K562 (cell line): ENCODE measurements around the gene MDC1. TPM values are rescaled to one million over a fixed set of nuclear protein-coding genes. Genes with fewer than 3 reads are reported as not detected.

ENCODE experiments used
- ATAC-seq: fragments of 200-7000 bp; cut with Tn5 transposase; 3 replicates; pipeline ENCODE4 v1.9.1; 2020; ENCODE audit warnings: moderate library complexity
- BruUV-seq: library from RNA; stranded (reverse); fragments of 400-500 nt; replicated peaks from 2 replicates; lab custom pipeline; 2021; lab: Mats Ljungman, UMichigan
- CTCF ChIA-PET: fragments of 300-600 bp; formaldehyde crosslinking; extraction: SDS; loops from one replicate; lab custom pipeline; 2021; ENCODE audit warnings: low intra/inter-chr PET ratio; lab: Yijun Ruan, JAX
- POLR2A ChIA-PET: fragments of 300-600, 350-650 bp; sonication (Branson Sonifier 250); formaldehyde crosslinking; extraction: SDS; loops from one replicate; lab custom pipeline; 2021; ENCODE audit warnings: antibody characterized with exemption, inconsistent platforms; lab: Yijun Ruan, JAX
- DNase-seq, 4 experiments: peaks; one replicate each; pipeline versions ENCODE4 v3.0.0 to v3.0.0-alpha.2; 2011 to 2018; ENCODE audit warnings: low spot score in 3 of 4, mixed read lengths in 3 of 4; ENCODE audit errors: extremely low read depth in 1 of 4
- FAIRE-seq: peaks from 2 replicates; lab custom pipeline; 2011; peaks lifted over from hg19 to GRCh38; lab: Jason Lieb, UNC
- H2AFZ ChIP-seq: 2 replicates; pipeline ENCODE4 v1.6.0; 2011; ENCODE audit warnings: low read depth, low read length, control low read depth, inconsistent platforms
- H3K27ac ChIP-seq: fragments of 200-600 bp; 3 replicates; pipeline ENCODE4 v1.8.0; 2011; ENCODE audit warnings: low read depth, mild to moderate bottlenecking, control low read depth, inconsistent platforms, low read length, moderate library complexity, mixed read lengths; ENCODE audit errors: extremely low read depth
- H3K27me3 ChIP-seq, 2 experiments: fragments of 300-600 bp in 1 of 2; 2 replicates in 1 of 2; 3 replicates in 1 of 2; pipeline versions ENCODE4 v1.6.0 to v1.8.0; 2011; ENCODE audit warnings: inconsistent platforms in 2 of 2, low read length in 2 of 2, mild to moderate bottlenecking in 1 of 2, mixed read lengths in 1 of 2, moderate library complexity in 1 of 2; ENCODE audit not compliant: control insufficient read depth in 2 of 2, insufficient read depth in 2 of 2
- H3K36me3 ChIP-seq: fragments of 300-600 bp; 3 replicates; pipeline ENCODE4 v1.8.0; 2011; ENCODE audit warnings: mild to moderate bottlenecking, low read length, inconsistent platforms; ENCODE audit not compliant: control insufficient read depth, insufficient read depth
- H3K4me1 ChIP-seq, 2 experiments: fragments of 200-600 bp in 1 of 2; replicated peaks in 1 of 2; 2 replicates in 1 of 2; 3 replicates in 1 of 2; pipeline versions ENCODE4 v1.5.1 to v1.8.0; 2011; ENCODE audit warnings: inconsistent platforms in 2 of 2, low read length in 2 of 2, mild to moderate bottlenecking in 1 of 2, mixed read lengths in 1 of 2, moderate library complexity in 1 of 2; ENCODE audit not compliant: control insufficient read depth in 2 of 2, insufficient read depth in 2 of 2
- H3K4me2 ChIP-seq: 2 replicates; pipeline ENCODE4 v1.6.1; 2011; ENCODE audit warnings: low read length, control low read depth, inconsistent platforms, mixed read lengths; ENCODE audit not compliant: insufficient read depth
- H3K4me3 ChIP-seq: fragments of 200-600 bp; sonication (generic), shearing (Covaris generic); 2 replicates; pipeline ENCODE4 v1.5.1; 2016; ENCODE audit warnings: control low read depth, inconsistent platforms
- H3K79me2 ChIP-seq: fragments of 200-600 bp; 3 replicates; pipeline ENCODE4 v1.8.0; 2011; ENCODE audit warnings: low read length, inconsistent platforms; ENCODE audit not compliant: control insufficient read depth, insufficient read depth
- H3K9ac ChIP-seq, 2 experiments: 2 replicates each; pipeline versions ENCODE4 v1.6.0 to v1.6.1; 2011; ENCODE audit warnings: low read depth in 2 of 2, low read length in 2 of 2, control low read depth in 1 of 2, inconsistent platforms in 1 of 2, mild to moderate bottlenecking in 1 of 2, mixed read lengths in 1 of 2; ENCODE audit not compliant: insufficient read depth in 1 of 2
- H3K9me1 ChIP-seq: one replicate; pipeline ENCODE4 v1.6.0; 2011; ENCODE audit warnings: inconsistent platforms, mild to moderate bottlenecking, low read length, moderate library complexity; ENCODE audit not compliant: control insufficient read depth, insufficient read depth
- H3K9me3 ChIP-seq: replicated peaks from 2 replicates; pipeline ENCODE4 v1.5.1; 2011; ENCODE audit warnings: low read depth, low read length, inconsistent platforms; ENCODE audit not compliant: control insufficient read depth, insufficient read depth
- H4K20me1 ChIP-seq: replicated peaks from 2 replicates; pipeline ENCODE4 v1.6.1; 2011; ENCODE audit warnings: low read length, inconsistent platforms, mixed read lengths; ENCODE audit not compliant: control insufficient read depth, insufficient read depth
- CREB1 ChIP-seq, 2 experiments: sonication (generic) in 1 of 2; formaldehyde crosslinking in 1 of 2; IDR thresholded peaks; 2 replicates each; pipeline versions ENCODE4 v1.6.1 to v1.8.0; 2012 to 2022; ENCODE audit warnings: inconsistent platforms in 1 of 2, mild to moderate bottlenecking in 1 of 2, missing genetic modification reagents in 1 of 2, moderate library complexity in 1 of 2
- EGR1 ChIP-seq: fragments of 450-650 bp; conservative IDR thresholded peaks from 2 replicates; pipeline ENCODE4 v1.6.1; 2017; ENCODE audit warnings: mild to moderate bottlenecking
- GABPA ChIP-seq: fragments of 200-800 bp; sonication (Bioruptor generic); conservative IDR thresholded peaks from 2 replicates; pipeline ENCODE4 v1.6.1; 2016; ENCODE audit warnings: low read depth, missing genetic modification characterization, missing compliant biosample characterization
- ILK ChIP-seq: fragments of 450-650 bp; IDR thresholded peaks from 2 replicates; pipeline ENCODE4 v1.6.1; 2016; ENCODE audit warnings: missing genetic modification characterization, low read depth, mild to moderate bottlenecking, missing compliant biosample characterization, moderate library complexity, borderline replicate concordance
- MTA1 ChIP-seq: fragments of 450-650 bp; IDR thresholded peaks from 2 replicates; pipeline ENCODE4 v1.6.1; 2017; ENCODE audit warnings: borderline replicate concordance
- POLR2AphosphoS5 ChIP-seq: IDR thresholded peaks from 2 replicates; pipeline ENCODE4 v1.6.1; 2011; ENCODE audit warnings: mild to moderate bottlenecking, low read depth, low read length, moderate library complexity; ENCODE audit not compliant: control insufficient read depth, insufficient read depth
- POLR2G ChIP-seq: fragments of 200-400 bp; formaldehyde crosslinking; IDR thresholded peaks from 2 replicates; pipeline ENCODE4 v1.6.1; 2017; ENCODE audit warnings: low read depth, mild to moderate bottlenecking, antibody characterized with exemption, low read length, moderate library complexity
- RBBP5 ChIP-seq: fragments of 200-600 bp; sonication (generic); IDR thresholded peaks from 2 replicates; pipeline ENCODE4 v1.6.1; 2012; ENCODE audit warnings: borderline replicate concordance, mild to moderate bottlenecking, low read length, control low read depth, inconsistent platforms; ENCODE audit not compliant: insufficient read depth, poor library complexity, severe bottlenecking
- RBFOX2 ChIP-seq: fragments of 200-400 bp; formaldehyde crosslinking; IDR thresholded peaks from 2 replicates; pipeline ENCODE4 v1.6.1; 2017; ENCODE audit warnings: low read depth, mild to moderate bottlenecking, low read length, moderate library complexity
- SIN3B ChIP-seq: fragments of 450-650 bp; IDR thresholded peaks from 2 replicates; pipeline ENCODE4 v1.6.1; 2017; ENCODE audit warnings: low read depth, mild to moderate bottlenecking, moderate library complexity
- ZNF311 ChIP-seq: fragments of 250-450 bp; sonication (Bioruptor Pico); IDR thresholded peaks from 2 replicates; pipeline ENCODE4 v1.4.0; 2020; ENCODE audit warnings: mild to moderate bottlenecking, moderate library complexity
- WGBS: fragments of 100-300 bp; shearing (Covaris generic); methylation state at CpG from one replicate; pipeline ENCODE4 v1.1.6; 2016; ENCODE audit warnings: low coverage, mixed read lengths; ENCODE audit not compliant: insufficient coverage; ENCODE audit errors: missing lambda C conversion rate; 5-methylcytosine and 5-hydroxymethylcytosine counted together
- in situ Hi-C: fragments of 300-500 bp; cut with MboI; formaldehyde crosslinking; loops from 4 replicates; pipeline ENCODE4 v1.15.0; 2018; ENCODE audit warnings: inconsistent platforms, mixed read lengths
- intact Hi-C: fragments of 100-400 bp; cut with micrococcal nuclease; formaldehyde crosslinking; loops from 2 replicates; pipeline ENCODE4 v1.14.2; 2022
- polyA plus RNA-seq, 8 experiments: library from polyadenylated mRNA; depleted of rRNA in 4 of 8; stranded (reverse) in 5 of 8; unstranded in 3 of 8; fragments of >200 nt; fragmentation: Nextera tagmentation in 2 of 8; fragmentation: Illumina TruSeq in 1 of 8; extraction: Ambion mirVana in 2 of 8; extraction: Trizol in 1 of 8; gene quantifications; 2 replicates each; pipeline versions ENCODE4 v1.2.1 to v1.2.3, GENCODE V29; 2011 to 2014; ENCODE audit warnings: inconsistent platforms in 1 of 8, missing spikeins in 1 of 8
- total RNA-seq, 7 experiments: library from RNA; depleted of rRNA in 6 of 7; stranded (reverse); fragments of >200 nt in 6 of 7; fragmentation: Illumina TruSeq in 2 of 7; extraction: Trizol in 2 of 7; gene quantifications; 2 replicates each; pipeline versions ENCODE4 v1.2.1 to v1.2.3, GENCODE V29; 2011 to 2021; ENCODE audit warnings: low replicate concordance in 1 of 7
- TF ChIP-seq, protein P1 (sequence below): fragments of 250-450 bp; sonication (Bioruptor Pico); IDR thresholded peaks from 2 replicates; pipeline ENCODE4 v1.5.0; 2021

Gene MDC1
- total and polyA plus RNA-seq, 9 of the 15 experiments (the other 6 are each of a cell fraction or from before 2014, with no cell fraction given): 8.2 to 114 (median 20.0) TPM

DNA sequence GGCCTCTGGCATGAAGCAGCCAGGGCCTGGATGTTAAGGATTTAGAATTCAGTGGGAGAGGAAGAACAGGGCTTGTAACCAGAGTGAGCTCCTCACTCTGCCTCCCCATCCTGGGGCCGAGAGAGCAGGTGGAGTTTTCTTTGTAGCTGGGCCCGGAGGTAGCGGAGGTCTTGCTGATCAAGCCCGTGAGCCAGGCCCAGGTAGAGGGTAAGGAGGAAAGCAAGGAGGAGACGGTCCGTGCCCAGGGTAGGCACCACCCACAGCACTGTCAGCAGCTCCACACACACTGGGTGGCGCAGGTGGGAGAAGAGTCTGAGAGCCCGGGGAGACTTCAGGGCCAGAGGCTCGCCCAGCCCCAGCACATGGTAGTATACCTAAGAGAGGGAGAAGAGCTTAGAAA, 28.5 kb downstream of the MDC1 start:
- WGBS: 90% methylated on average over 8 of the region's 9 CpGs
- TF ChIP-seq ZNF311 (CRISPR knock-in tag): no peak
- peak; percentile 8; the same call in 1 of the 2 replicates for TF ChIP-seq POLR2AphosphoS5
- Histone ChIP-seq H3K27ac (peak overlapping the region; percentile 88), H4K20me1 (no peaks in the 10 kb centered on the region), H3K79me2 (peaks cover 65% of the 10 kb centered on the region), H3K36me3 (peaks cover 8% of the 10 kb centered on the region; the same call in 2 of the 3 replicates), H3K9ac (peak overlapping the region; percentile 75 to 80), H3K4me1 (peaks cover 42 to 74% of the 10 kb centered on the region in 2 experiments), H3K4me2 (peak overlapping the region; percentile 97), H3K27me3 (no peaks in the 10 kb centered on the region), H3K9me1 (no peaks in the 10 kb centered on the region), H3K9me3 (no peaks in the 10 kb centered on the region), H2AFZ (no peak overlapping the region), H3K4me3 (no peak overlapping the region)
- DNase-seq: no peak
- ATAC-seq: no peak
- CTCF ChIA-PET: no interaction called here
- no peak for FAIRE-seq
- BruUV-seq: no TSS peak
- intact Hi-C loops (loop anchor here (10.0 kb wide), 1 partner anchor 126 kb away; no protein-coding TSS in a partner anchor), in situ Hi-C loops (no loop called here)
- POLR2A ChIA-PET: interaction anchor here (0.7 to 23.5 kb wide), 5 partner anchors 8 to 73 kb away, joined by 3 to 524 read pairs (median 14); partner anchors contain the start of genes MDC1 and TUBB

DNA sequence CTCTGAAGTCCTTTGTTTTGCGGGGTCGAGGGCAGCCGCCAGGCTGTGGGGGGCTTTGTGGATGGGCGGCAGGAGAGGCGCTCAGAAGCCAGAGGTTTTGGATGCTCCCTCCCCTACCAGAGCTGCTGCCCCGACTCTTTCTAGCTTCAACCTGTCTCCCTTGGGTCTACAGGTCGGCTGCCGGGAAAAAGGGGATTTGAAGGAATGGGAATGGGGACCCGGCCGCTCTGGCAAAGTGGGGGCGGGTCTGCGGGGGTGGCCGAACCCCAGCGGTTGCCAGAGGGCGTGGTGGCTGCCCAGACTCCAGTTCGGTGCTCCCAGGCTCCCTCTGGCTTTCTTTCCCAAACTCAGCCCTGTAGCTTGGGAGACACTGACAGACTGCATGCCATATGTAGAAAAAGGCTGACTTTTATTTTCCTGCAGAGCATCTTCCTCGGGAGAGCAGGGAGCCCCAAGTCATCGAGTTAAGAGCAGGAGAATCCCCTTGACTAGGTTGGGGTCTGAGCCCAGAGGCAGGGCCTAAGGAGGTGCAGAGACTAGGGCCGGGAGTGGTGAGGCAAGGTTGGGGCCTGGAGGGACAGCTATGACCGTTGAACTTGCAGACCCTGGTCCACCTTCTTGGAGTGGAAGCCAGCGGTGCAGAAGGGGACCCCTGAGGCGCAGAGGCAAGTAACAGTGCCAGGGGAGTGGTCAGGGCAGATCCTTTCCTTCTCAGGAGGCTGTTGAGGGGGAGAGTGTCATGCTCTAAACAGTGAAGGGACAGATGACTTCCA, 29.2 kb downstream of the MDC1 start:
- CTCF ChIA-PET: no interaction called here
- H3K27ac ChIP-seq: peak overlapping the region; percentile 88
- no peaks in the 10 kb centered on the region for H3K9me3 ChIP-seq
- FAIRE-seq (no peak), DNase-seq (peak in 3 of 4 experiments; percentile 43 to 52 (median 46)), ATAC-seq (no peak)
- peak overlapping the region; percentile 97 for H3K4me2 ChIP-seq
- no peaks in the 10 kb centered on the region for H4K20me1 ChIP-seq
- intact Hi-C loops (loop anchor here (1.0 to 10.0 kb wide), 2 partner anchors 29 to 127 kb away; partner anchors contain the start of gene MDC1), in situ Hi-C loops (no loop called here)
- H3K27me3 ChIP-seq: no peaks in the 10 kb centered on the region
- peak overlapping the region; percentile 75 to 95 for H3K9ac ChIP-seq
- H2AFZ ChIP-seq: peak overlapping the region; percentile 81
- 14% methylated on average over 22 of the region's 22 CpGs for WGBS
- BruUV-seq: TSS peak; percentile 38
- H3K9me1 ChIP-seq: no peaks in the 10 kb centered on the region
- POLR2A ChIA-PET: interaction anchor here (0.6 to 23.5 kb wide), 9 partner anchors 9 to 976 kb away, joined by 3 to 524 read pairs (median 6); partner anchors contain the start of genes DHX16, MDC1 and TUBB
- peaks cover 72% of the 10 kb centered on the region for H3K79me2 ChIP-seq
- peaks cover 46 to 81% of the 10 kb centered on the region in 2 experiments for H3K4me1 ChIP-seq
- peaks cover 11% of the 10 kb centered on the region; the same call in 2 of the 3 replicates for H3K36me3 ChIP-seq
- H3K4me3 ChIP-seq: peak overlapping the region; percentile 81
- TF ChIP-seq, protein P1, sequence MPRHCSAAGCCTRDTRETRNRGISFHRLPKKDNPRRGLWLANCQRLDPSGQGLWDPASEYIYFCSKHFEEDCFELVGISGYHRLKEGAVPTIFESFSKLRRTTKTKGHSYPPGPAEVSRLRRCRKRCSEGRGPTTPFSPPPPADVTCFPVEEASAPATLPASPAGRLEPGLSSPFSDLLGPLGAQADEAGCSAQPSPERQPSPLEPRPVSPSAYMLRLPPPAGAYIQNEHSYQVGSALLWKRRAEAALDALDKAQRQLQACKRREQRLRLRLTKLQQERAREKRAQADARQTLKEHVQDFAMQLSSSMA: 0 out of 2 replicates have a peak, but pooled peaks have one; percentile 40
- no peak for TF ChIP-seq POLR2G
- TF ChIP-seq GABPA (tag): 0 out of 2 replicates have a peak, but pooled peaks have one; percentile 10
- peak; percentile 7 for TF ChIP-seq RBFOX2
- peak; percentile 20 for TF ChIP-seq RBBP5
- no peak for TF ChIP-seq ILK (tag)
- TF ChIP-seq CREB1 (IDR thresholded peaks at IDR 0.05): 0 out of 2 replicates have a peak, but pooled peaks have one; percentile 1
- TF ChIP-seq CREB1 (CRISPR knock-in tag; IDR thresholded peaks at IDR 0.05): no peak; the same call in 1 of the 2 replicates
- TF ChIP-seq EGR1: peak; percentile 88
- peak; percentile 26; the same call in 1 of the 2 replicates for TF ChIP-seq POLR2AphosphoS5
- TF ChIP-seq MTA1: no peak
- TF ChIP-seq SIN3B: no peak
